Neutrophil (primary cell): ENCODE measurements around the gene IGF2.

Experiments used
- H3K27ac ChIP-seq: fragments of 200-600 bp; sonication (generic); 2 replicates; pipeline ENCODE4 v1.5.1; 2016; ENCODE audit warnings: mild to moderate bottlenecking, moderate library complexity
- H3K27me3 ChIP-seq: fragments of 200-600 bp; sonication (generic); 2 replicates; pipeline ENCODE4 v1.6.0; 2016; ENCODE audit warnings: mild to moderate bottlenecking
- H3K36me3 ChIP-seq: fragments of 200-600 bp; sonication (generic); 2 replicates; pipeline ENCODE4 v1.5.1; 2017
- H3K4me1 ChIP-seq, 2 experiments: fragments of 200-600 bp in 1 of 2; sonication (generic) in 1 of 2; 1 replicate in 1 of 2; 2 replicates in 1 of 2; pipeline versions ENCODE4 v1.5.1 to v1.6.1; 2013 to 2016; ENCODE audit warnings: low read depth in 1 of 2, low read length in 1 of 2, mild to moderate bottlenecking in 1 of 2, moderate library complexity in 1 of 2; ENCODE audit not compliant: control insufficient read depth in 1 of 2, insufficient read depth in 1 of 2
- H3K4me3 ChIP-seq, 2 experiments: fragments of 200-600 bp in 1 of 2; sonication (generic) in 1 of 2; 1 replicate in 1 of 2; 2 replicates in 1 of 2; pipeline ENCODE4 v1.5.1; 2013 to 2016; ENCODE audit warnings: low read depth in 1 of 2, low read length in 1 of 2, mild to moderate bottlenecking in 1 of 2, moderate library complexity in 1 of 2
- H3K9me3 ChIP-seq: fragments of 200-600 bp; sonication (generic); 2 replicates; pipeline ENCODE4 v1.5.1; 2016
- TF ChIP-seq, protein P1 (sequence below): fragments of 200-600 bp; sonication (generic); IDR thresholded peaks from 2 replicates; pipeline ENCODE4 v1.5.1; 2016; ENCODE audit warnings: antibody characterized with exemption

IGF2 gene

DNA sequence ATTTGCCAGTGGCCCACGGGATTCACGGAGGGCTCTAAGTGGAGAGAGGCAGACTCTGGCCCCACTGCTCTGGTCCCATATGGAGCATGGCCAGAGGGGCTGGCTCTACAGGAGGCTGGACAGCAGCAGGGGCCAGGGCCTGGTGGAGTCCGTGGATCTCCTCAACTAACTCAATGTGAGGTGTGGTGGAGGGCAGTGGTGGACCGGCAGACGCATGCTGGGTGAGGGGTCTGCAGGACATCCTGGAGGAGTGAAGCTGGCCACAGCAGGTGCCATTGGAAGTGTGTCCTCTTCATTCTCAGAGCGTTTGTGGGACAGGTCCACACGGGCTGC, 15.6 kb downstream of the IGF2 start:
- H3K4me1 ChIP-seq, result no peaks in the 10 kb centered on the region
- TF ChIP-seq, protein P1, sequence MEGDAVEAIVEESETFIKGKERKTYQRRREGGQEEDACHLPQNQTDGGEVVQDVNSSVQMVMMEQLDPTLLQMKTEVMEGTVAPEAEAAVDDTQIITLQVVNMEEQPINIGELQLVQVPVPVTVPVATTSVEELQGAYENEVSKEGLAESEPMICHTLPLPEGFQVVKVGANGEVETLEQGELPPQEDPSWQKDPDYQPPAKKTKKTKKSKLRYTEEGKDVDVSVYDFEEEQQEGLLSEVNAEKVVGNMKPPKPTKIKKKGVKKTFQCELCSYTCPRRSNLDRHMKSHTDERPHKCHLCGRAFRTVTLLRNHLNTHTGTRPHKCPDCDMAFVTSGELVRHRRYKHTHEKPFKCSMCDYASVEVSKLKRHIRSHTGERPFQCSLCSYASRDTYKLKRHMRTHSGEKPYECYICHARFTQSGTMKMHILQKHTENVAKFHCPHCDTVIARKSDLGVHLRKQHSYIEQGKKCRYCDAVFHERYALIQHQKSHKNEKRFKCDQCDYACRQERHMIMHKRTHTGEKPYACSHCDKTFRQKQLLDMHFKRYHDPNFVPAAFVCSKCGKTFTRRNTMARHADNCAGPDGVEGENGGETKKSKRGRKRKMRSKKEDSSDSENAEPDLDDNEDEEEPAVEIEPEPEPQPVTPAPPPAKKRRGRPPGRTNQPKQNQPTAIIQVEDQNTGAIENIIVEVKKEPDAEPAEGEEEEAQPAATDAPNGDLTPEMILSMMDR, result no peak

GRCh38 chr11:2122907-2123627, 16.1 kb downstream of the IGF2 start:
- H3K4me1 ChIP-seq, result no peaks in the 10 kb centered on the region
- H3K27ac ChIP-seq, result no peak overlapping the region
- H3K9me3 ChIP-seq, result no peaks in the 10 kb centered on the region
- TF ChIP-seq, protein P1, result no peak
- H3K27me3 ChIP-seq, result peaks cover 28% of the 10 kb centered on the region
- H3K4me3 ChIP-seq, result no peak overlapping the region
- no peaks in the 10 kb centered on the region for H3K36me3 ChIP-seq

More for the DNA sequence above, 15.6 kb downstream of the IGF2 start:
- H3K36me3 ChIP-seq, result no peaks in the 10 kb centered on the region
- H3K9me3 ChIP-seq, result no peaks in the 10 kb centered on the region
- H3K27ac ChIP-seq, result no peak overlapping the region
- peaks cover 27% of the 10 kb centered on the region for H3K27me3 ChIP-seq
- H3K4me3 ChIP-seq, result no peak overlapping the region

GRCh38 chr11:2122222-2122906, 16.8 kb downstream of the IGF2 start:
- H3K27me3 ChIP-seq, result peaks cover 29% of the 10 kb centered on the region
- TF ChIP-seq, protein P1, result no peak
- H3K4me1 ChIP-seq, result no peaks in the 10 kb centered on the region
- no peak overlapping the region for H3K4me3 ChIP-seq
- H3K27ac ChIP-seq, result no peak overlapping the region
- H3K9me3 ChIP-seq, result no peaks in the 10 kb centered on the region
- H3K36me3 ChIP-seq, result no peaks in the 10 kb centered on the region

GRCh38 chr11:2121227-2122130, 17.7 kb downstream of the IGF2 start:
- Histone ChIP-seq H3K27me3 (peaks cover 29% of the 10 kb centered on the region), H3K4me1 (no peaks in the 10 kb centered on the region), H3K36me3 (no peaks in the 10 kb centered on the region), H3K9me3 (no peaks in the 10 kb centered on the region), H3K4me3 (no peak overlapping the region), H3K27ac (no peak overlapping the region)
- TF ChIP-seq, protein P1, result no peak

- TF ChIP-seq, protein P1, result no peak
- Histone ChIP-seq H3K9me3 (no peaks in the 10 kb centered on the region), H3K4me3 (no peak overlapping the region), H3K4me1 (no peaks in the 10 kb centered on the region), H3K36me3 (no peaks in the 10 kb centered on the region), H3K27me3 (peaks cover 29% of the 10 kb centered on the region), H3K27ac (no peak overlapping the region)
Measured at GRCh38 chr11:2120359-2121100, 18.7 kb downstream of the IGF2 start.
